Tracheal epithelial cell (primary cell): ENCODE measurements around the gene FRMD5. TPM values are rescaled to one million over a fixed set of nuclear protein-coding genes. Genes with fewer than 3 reads are reported as not detected.

Experiments
- total RNA-seq: library from RNA; depleted of rRNA; stranded (reverse); fragments of >200 nt; gene quantifications from 2 replicates; pipeline ENCODE4 v1.2.1, GENCODE V29; 2014

FRMD5 gene
- 1.7 and 1.9 TPM in 2 replicates for total RNA-seq

DNA sequence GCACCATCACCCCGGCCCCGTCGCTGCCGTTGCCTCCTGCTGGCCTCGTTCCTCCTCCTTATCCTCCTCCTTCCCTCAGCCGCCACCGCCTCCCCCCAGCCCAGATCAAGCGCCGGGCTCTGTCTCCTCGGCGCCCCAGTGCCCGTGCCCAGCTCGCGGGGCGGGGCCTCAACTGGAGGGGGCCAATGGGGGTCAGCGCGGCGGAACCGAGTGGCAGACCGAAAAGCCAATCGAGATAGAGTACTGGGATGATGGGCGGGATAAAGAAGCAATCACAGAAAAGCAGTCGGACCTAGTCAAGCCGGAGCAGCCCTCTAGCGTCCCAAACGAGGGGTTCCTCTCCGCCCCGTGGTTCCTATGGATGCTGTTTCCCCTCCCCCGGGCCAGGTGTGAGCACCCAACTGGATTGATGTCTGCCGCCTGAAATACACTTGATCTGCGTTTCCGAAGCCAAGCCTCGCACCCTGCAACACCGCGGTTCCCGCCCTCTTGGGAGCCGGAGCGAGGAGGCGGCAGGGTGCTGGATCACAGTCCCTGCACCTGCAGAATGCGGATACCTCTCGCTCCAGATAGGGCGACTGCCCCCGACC lies at the start of gene FRMD5:
TSS of gene FRMD5 (minus strand) at position 121 of the 590 bp plus-strand sequence.

DNA sequence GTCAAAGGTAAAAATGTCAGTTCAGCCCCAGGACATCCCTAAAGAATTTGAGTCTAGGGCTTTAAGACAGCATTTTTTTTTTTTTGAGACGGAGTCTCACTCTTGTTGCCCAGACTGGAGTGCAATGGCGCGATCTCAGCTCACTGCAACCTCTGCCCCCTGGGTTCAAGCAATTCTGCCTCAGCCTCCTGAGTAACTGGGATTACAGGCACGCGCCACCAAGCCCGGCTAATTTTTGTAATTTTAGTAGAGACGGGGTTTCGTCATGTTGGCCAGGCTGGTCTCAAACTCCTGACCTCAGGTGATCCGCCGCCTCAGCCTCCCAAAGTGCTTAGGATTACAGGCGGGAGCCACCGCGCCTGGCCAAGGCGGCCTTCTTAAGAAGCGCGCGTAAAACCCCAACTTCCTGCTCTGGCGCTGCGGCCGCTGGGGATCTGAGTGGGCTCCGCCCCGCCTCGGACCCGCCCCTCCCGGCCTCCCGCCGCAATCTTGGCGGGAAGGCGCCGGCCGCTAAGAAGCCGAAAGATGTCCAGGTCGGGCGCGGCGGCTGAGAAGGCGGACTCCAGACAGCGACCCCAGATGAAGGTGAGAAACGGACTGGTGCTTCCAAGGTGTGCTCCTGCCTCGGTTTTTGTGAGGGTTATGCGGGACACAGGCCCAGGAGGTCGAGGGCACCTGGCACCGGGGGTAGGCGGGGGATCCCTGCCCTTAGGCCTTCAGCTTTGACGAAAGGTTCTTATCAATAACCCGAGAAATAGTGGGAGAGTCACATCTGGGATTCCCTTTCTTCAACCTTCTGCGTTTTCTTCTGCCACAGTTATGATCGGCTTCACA lies 368.3 kb downstream of the FRMD5 start, which contains the start of gene WDR76:
TSS of gene WDR76 (plus strand) at position 495 of the 834 bp plus-strand sequence. CDS start at position 526, 31 bp downstream.

DNA sequence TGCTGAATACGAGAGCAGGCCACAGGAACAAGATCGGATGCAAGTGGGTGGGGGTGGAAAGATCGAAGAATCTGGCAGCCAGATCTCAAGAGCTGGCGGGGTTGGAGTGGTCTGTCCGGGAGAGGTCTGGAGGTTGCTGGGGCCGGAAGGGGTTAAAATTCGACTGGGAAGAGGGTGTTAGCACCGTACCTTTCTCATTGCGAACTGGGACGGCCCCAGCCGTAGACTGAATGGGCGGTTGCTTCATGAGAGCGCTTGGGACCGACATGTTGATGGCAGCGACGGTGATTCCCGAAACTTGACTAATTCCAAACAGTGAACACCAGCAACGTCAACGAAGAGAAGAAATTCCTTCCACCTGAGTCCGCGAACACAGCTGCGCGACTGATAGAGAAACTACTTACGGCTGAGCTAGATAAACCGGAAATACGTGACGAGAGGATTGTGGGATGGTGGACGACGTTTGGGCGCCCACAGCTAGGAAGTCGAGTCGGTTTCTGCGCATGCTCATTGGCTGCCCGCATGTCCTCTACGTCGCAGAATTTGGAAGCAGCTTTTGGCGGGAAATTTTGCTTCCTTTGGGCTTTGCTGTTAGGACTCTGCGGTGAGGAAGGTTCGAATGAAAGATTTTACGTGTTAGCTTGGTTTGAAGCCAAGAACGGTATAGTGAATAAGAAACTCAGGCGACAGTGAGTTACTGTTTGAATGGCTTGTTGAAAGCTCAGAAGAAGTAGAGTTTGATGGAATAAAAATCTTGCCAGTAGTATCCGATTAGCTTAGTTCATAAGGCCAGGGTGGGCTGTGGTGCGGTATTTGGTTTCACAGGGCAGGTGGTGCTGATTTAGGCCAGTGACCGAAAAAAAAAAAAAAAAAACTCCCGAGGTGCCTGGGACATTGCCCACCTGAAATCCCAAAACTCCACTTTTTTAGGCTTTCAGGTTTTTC lies 370.5 kb downstream of the FRMD5 start, which contains the start of gene MFAP1:
TSS of gene MFAP1 (minus strand) at position 389 of the 945 bp plus-strand sequence. CDS start at position 268, 121 bp downstream.

Other genes with a start within 250 kb of the FRMD5 start
- 45.5 and 67.8 TPM in 2 replicates for gene GOLM2, start 93.4 kb upstream of the FRMD5 start, total RNA-seq
- 50.1 and 63.9 TPM in 2 replicates for gene CTDSPL2, start 232.4 kb upstream of the FRMD5 start, total RNA-seq